IPS-NIHi7 (cell line): ENCODE measurements around the gene SRR.
"Not testable (repeated sequence)": the region's sequence is repeated elsewhere in the genome, so short reads cannot be mapped to it uniquely, and the experiment has no call there.

Experiments
- DNase-seq: peaks from one replicate; pipeline ENCODE4 v3.0.0; 2012; ENCODE audit warnings: mixed read lengths; ENCODE audit errors: extremely low spot score

Gene SRR

DNA sequence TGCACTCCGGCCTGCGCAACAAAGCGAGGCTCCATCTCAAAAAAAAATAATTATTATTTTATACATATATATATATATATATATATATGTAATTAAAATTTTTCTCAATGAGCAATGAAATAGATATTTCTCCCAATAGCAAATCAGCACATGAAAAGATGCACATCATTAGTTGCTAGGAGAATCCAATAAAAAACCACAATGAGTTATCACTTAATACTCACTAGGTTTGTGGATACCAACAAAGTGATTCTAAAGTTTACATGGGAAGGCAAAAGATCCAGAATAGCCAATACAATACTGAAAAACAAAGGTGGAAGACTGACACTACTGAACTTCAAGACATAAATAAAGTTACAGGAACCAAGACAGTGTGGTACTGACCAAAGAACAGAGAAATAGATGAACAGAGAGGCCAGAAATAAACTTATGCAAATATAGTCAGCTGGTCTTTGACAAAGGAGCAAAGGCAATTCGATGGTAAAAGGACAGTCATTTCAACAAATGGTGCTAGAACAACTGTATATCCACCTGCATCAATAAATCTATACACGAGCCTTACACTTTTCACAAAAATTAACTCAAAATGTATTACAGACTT lies 13.8 kb upstream of the SRR start:
- DNase-seq: no peak

DNA sequence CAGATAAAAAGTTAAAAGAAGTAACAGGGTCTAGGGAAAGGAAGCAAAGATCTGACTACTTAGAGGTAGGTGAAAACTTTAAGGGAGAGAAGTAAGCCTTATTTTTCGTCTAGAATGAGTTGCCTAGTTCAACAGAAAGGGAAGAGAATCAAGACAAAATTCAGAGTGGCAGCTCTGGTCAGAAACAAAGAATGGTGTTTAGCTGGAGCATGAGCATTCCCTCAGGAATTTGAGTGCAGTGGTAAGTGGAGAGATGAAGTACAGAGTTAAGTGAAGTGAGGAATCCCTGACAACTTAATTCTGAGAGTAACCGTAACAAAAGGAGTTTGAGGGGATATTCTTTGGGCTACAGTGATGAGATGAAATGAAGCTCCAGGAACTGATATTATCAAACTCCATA lies 11.7 kb upstream of the SRR start:
- no peak for DNase-seq

DNA sequence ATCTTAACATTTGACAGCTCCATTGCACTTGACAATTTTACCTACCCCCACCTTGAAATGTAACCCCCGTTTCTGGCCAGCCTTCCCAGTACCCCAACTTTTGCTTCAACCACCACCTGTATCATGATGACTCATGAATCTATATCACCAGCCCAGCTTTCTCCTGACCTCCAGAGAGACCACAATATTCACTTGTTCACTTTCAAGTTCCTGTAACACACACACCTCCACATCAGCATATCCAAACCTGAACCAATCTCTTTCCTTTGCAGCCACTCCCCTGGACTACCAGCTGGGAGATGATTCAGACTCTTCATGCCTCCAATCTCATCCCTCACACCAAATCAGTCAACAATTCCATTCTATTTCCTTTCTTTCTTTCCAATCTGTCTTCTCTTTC lies 8.2 kb upstream of the SRR start:
- peak; percentile 6 for DNase-seq

DNA sequence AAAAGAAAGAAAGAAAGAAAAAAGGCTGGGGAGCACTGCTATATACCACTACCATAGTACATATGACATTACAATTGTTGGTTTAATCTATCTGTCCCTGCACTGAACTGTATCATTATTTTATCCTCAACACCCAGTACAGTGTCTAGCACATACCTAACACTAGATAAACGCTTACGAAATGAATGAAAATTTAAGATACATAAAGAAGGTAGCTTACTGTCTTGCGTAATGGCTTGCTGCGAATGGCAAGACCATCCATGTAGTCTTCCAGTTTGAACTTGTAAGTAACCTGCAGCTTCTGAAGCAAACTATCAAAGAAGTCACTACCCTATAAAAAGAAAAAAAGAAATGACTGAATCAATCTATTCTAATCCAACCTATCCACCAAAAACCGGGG lies 6.7 kb upstream of the SRR start:
- no peak for DNase-seq

DNA sequence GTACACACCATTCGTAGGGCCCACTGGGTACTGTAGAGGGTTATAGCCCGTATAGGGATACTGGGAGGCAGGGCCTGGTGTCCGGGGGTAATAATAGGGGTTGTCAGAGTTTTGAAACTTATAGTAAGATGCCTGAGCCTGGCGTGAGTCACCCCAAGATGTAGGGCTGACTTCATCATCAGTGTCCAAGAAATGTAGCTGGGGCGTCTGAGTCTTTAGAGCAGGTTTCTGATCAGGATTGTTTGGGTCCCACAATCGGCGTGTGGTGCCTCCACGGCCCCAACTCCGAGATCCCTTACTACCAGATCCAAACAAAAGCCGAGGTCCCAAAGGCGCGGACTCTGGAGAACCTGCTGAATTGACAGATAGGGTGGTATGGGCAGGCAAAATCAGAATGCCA lies 4.6 kb upstream of the SRR start:
- DNase-seq: no peak

DNA sequence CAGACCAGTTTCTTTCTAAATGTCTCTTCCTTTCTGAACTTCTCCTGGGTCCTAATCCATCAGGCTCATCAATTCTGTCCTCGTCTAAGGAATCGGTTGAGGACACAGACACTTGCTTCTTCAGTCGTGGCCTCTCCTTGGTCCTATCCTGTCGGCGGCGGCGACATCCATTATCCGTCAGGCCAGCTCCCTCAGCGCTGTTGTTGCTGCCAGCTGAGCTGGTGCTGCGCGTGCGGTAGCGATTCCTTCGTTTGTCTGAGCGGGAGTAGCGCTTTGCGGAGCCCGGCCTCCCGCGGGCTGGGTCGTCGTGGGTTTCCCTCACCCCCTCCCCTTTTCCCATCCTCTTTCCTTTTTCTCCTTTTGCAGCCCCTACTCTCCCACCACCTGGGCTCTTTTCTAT lies 4.0 kb upstream of the SRR start:
- DNase-seq: no peak

DNA sequence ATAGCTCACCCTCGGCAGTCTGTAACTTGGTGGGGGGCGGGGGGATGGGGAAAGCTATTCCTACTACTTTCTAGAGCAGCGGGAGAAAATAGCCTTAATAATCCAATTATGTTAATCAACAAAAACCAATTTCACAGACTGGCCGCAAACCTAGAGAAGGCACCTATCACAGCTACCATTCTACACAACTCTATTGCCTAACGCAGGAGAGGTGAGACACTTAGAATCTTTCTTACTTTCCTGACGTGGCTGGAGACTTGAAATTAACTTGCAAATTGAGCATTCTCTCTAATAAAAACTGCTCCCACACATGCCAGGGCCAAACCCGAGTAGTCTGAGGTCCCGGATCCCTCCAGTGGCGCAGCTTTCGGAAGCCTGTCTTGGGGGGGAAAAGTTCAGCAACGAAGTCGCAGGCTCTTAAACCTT lies 959 bp upstream of the SRR start:
- no peak for DNase-seq

DNA sequence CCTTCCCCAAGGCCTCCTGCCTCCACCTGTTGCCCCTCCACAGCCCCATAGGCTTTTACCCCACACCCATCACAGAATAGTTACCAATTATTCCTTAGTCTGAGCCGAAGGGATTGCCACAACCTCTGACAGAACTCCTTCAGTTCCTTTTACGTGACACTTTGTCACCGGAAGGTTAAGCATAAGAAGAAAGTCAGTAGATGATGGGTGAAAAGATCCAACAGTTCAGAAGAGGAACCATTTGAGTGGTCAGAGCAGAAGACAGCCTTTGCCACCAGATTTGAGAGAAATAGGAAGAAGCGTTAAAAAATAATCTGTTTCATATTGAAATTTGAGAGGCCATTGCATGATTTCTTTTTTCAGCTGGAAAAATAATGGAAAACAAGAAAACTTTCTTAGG lies 1.2 kb downstream of the SRR start:
- no peak for DNase-seq

DNA sequence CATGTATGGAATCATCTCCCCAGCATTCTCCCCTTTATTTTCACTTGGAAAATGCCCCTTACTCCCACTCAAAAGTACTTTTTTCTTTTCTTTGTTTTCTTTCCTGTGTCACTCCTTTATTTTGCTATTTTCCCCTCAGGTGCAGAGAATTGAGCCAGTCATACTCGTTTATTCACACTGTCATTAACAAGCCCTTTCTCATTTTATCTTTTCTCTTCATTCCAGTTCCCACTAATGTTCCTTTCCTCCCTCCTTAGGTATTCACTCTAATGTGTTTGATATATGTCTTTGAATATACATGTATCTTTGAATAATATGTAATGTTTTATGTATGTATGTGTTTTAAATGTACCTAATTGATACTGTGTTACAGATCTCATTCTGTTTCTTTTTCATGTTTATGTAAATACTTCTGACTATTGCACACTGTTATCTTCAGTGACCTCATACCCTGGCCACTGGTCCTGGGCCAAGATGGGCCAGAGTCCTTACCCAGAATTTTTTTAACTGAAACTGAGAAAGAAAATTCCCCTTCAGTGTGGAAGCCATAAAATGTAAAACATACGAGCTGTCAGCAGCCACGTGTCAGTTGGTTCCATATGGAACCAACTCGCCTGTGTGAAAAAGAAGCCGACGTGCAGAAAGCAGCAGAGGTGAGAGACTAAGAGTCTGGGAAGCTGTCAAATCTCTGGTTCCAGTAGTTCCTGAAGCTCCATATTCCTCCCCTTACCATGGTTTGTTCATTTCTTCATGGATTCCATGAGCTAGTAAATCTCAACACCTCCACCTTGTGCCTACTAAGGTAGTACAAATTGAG lies 5.8 kb downstream of the SRR start:
- no peak for DNase-seq

DNA sequence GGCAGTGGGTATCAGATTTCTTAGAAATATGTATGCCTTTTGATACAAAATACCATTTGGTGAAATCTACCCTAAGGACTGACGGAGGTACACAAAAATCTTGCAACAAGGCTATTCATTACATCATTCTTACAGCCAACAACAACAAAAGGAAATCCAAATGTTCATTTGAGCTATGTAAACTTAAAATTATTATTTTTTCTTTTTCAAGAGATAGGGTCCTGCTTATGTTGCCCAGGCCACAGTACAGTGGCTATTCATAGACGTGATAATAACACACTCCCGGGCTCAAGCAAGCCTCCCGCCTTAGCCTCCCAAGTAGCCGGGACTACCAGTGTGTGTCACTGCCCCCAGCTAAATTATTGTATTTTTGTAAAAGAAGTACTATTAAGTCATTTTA lies 9.0 kb downstream of the SRR start:
- no peak for DNase-seq

DNA sequence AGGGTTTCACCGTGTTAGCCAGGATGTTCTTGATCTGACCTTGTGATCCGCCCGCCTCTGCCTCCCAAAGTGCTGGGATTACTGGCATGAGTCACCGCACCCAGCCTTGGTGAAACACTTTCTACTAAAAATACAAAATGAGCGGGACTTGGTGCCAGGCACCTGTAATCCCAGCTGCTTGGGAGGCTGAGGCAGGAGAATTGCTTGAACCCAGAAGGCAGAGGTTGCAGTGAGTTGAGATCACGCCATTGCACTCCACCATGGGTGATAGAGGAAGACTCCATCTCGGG lies 13.1 kb downstream of the SRR start:
- not testable (repeated sequence) for DNase-seq

DNA sequence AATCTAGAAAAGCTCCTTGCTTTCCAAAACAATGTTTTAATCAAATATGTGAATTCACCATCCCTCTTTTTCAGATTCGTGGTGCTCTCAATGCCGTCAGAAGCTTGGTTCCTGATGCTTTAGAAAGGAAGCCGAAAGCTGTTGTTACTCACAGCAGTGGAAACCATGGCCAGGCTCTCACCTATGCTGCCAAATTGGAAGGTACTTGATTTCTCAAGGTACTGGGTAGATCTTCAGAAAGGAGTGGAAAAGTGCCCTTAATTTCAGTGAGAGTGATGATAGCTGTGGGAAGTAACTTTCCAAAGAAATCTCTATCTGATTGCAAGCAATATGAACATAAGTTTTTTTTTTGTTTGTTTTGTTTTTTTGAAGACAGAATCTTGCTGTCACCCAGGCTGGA lies 14.0 kb downstream of the SRR start:
- no peak for DNase-seq

DNA sequence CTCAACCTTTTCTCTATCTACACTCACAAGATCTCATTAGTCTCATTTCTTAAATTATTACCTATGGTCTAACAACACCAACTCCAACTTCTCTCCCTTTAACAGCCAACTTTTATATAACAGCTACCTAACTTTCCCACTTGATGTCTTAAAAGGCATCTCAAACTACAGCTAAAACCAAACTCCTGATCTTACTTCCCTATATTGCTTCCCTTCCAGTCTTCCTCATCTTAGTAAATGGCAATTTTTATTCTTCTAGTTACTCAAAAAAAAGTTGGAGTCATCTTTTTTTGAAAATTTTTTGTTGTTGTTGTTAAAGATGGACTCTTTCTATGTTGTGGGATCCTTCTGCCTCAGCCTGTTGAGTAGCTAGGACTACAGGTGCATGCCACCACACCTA lies 15.3 kb downstream of the SRR start:
- DNase-seq: no peak

DNA sequence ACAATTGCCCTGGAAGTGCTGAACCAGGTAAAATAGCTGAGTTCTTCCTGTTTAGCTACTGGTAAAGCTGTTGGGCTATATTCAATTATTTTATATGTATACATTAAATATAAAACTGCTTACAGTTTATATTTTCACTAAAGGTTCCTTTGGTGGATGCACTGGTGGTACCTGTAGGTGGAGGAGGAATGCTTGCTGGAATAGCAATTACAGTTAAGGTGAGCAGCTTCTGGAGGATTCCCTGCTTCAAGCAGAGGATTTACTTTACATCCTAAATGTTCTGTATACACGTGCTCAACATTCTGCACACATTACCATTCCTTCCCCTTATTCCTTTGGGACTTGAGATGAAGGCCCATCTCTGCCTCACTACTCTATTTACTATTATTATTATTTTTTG lies 17.6 kb downstream of the SRR start:
- no peak for DNase-seq

DNA sequence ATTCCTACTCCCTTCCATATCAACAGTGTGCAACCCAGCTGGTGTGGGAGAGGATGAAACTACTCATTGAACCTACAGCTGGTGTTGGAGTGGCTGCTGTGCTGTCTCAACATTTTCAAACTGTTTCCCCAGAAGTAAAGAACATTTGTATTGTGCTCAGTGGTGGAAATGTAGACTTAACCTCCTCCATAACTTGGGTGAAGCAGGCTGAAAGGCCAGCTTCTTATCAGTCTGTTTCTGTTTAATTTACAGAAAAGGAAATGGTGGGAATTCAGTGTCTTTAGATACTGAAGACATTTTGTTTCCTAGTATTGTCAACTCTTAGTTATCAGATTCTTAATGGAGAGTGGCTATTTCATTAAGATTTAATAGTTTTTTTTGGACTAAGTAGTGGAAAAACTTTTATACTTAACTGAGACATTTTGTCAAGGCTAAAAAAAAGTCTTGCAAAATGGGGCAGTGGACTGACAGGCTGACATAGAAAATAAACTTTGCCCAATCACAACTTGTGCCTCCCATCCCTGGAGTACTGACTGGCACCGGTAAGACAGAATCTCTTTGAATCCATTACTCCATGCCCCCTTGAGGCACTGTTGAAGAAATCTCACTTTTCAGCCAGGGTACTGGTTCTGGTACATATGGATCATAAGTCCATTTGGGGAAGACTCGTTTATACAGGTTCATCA lies 20.0 kb downstream of the SRR start:
- DNase-seq: no peak

DNA sequence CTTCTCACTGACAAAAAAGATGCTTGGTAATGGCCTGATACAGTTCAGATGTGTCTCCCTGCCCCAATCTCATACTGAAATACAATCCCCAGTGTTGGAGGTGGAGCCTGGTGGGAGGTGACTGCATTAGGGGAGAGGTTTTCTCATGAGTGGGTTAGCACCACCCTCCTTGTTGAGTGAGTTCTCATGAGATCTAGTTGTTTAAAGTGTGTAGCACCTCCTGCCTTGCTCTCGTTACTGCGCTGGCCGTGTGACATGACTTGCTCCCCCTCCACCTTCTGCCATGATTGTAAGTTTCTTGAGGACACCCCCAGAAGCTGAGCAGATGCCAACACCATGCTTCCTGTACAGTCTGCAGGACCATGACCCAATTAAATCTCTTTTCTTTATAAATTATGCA lies 27.6 kb downstream of the SRR start:
- no peak for DNase-seq

DNA sequence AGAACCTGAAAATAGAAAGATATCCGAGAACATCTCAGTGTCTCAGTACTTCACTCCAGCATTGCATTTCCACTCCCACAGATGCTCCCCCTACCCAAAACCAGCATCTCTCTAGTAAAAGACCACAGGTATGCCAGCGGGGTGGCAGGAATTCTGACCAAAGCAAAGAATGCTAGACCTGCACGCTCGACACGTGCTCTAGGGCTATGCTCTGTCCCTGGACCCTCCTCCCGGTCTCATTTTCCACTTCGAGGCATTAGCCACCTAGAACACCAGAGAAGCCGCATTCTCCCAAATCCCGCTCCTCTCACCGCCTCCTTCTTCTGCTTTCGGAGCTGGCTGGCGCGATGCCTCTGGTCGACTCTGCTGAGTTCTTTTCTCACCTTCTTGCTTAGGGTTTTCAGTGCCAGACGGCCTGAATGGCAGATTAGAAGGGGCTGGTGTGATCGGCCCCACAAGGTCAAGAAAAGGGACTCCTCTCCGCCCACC lies 32.0 kb downstream of the SRR start:
- peak; percentile 29 for DNase-seq

DNA sequence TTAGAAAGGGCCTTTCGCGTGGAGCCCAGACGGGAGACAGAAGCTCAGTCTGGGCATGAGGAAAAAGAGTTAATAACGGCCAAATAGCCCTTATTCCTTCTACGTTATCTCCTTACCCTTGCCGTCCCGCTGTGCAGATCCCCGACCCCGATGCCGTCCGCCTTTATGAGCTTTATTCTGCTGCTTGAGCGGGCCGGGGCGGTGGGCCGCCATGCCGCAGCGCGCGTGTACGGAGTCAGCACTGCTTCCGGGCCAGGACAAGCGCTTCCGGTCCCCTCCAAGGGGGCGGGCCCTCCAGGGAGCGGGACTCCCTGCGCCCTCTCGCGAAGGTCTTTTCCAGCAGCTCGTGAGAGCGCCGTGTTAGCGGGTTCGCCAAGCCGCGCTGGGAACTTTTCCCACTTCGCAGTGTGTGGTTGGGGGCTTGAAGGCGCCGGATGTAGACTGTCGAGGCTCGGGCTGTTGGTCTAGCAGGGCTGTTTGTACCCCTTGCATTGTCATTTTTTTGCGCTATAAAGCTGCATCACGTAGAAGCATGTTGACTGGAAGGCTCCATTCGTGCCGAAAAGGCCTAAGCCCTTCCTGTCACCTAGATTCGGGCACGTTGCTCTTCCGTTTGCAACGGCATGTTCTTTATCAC lies 32.6 kb downstream of the SRR start, which contains the start of gene TSR1:
Gene TSR1, minus strand, starts transcription at position 243 of the 637 bp plus-strand sequence. Its CDS starts 30 bp downstream, at position 213.
- peak; percentile 97 for DNase-seq

DNA sequence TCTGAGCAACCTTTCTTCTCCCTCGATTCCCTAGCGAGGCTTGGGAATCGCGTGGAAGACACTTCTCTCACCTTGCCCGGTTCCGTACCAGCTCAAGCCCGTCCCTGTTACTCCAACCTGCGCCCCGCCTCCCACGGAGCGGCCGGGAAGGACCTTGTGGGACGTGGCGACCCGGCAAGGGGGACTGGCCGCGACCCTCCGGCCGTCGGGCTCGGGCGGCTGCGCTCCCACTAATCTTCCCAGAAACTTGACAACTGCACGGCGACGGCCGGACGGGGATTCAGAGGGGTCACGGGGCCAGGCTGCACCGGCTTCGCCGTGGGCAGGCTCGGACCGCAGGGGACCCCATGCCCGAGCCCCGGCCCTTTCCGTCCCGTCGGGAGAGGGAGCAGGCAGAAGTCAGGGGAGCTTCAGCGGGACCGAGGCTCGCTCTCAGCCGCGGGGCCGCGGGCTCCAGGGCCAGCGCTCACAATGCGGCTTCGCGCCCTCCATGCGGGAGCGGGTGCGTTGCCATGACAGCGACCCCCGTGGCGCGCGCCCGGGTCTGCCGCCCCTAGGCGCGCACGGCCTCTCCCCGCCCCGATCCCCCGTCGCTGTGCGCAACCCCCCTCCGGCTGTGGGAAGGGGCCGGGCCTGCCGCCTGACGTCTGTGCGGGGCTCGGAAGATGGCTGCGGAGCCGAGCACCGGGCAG lies 33.2 kb downstream of the SRR start, which contains the start of gene SGSM2:
Gene SGSM2, plus strand, starts transcription at position 650 of the 692 bp plus-strand sequence. CDS start 188 bp downstream, outside the sequence.
- DNase-seq: peak; percentile 58

DNA sequence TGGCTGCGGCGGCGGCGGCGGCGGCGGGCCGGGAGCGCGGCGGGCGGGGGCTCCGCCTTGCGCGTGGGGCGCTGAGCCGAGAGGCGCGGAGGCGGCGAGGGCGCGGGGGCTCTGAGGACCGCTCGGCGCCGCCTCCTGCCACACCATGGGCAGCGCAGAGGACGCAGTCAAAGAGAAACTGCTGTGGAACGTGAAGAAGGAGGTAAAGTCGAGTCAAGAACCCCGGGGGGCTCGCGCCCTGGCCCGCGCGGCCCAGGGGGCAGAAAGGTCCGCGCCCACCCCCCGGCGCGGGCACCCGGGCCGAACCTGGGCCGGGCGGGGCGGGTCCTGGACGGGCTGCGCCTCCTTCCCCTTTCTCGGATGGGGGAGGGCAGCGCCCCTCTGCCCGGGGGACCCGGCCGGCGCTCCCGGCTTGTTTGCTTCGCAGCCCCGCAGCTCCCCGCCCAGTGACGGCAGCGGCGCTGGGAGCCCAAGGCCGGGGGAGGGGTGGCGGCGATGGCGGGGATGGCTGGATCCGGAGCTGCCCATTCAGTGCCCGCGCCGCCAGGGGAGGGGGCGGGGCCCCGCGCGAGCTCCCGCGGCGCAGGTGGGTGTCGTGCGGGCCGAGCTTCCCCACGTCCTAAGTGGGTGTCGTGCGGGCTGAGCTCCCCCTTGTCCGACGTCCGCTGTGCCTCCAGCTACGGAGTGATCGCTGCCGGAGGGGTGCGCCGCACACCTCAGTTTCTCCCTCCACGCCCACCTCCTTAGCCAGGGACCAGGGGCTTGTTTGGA lies 34.0 kb downstream of the SRR start:
- DNase-seq: peak; percentile 78

DNA sequence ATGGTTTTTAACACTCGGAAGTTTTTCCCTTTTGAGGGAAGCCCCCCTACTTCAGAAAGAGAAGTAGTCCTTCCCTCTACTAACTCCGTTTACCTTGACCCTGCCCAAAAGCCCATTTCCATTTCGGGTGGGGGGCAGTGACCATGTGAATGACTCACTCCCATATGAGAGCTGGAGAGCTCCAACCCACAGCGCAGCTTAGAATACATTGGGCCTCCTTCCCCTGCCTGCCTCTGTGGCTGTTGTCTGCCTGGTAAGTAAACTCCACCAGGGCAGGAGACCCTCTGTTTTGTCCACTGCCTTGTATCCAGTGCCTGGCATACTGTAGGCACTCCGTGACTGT lies 34.5 kb downstream of the SRR start:
- DNase-seq: peak; percentile 48
